GM12878 (cell line): ENCODE results near the gene SEMA4G.

Source experiments
- BHLHE40 ChIP-seq, 2 experiments: fragments of 450-650 bp in 1 of 2; IDR thresholded peaks; 2 replicates each; pipeline ENCODE4 v1.6.1; 2011 to 2017; ENCODE audit warnings: low read depth in 2 of 2, borderline replicate concordance in 1 of 2, improper control_type of control experiment in 1 of 2, low read length in 1 of 2, mild to moderate bottlenecking in 1 of 2
- CTCF ChIP-seq, 3 experiments: IDR thresholded peaks in 2 of 3; conservative IDR thresholded peaks in 1 of 3; 2 replicates each; pipeline ENCODE4 v1.5.1; 2011; ENCODE audit warnings: low read depth in 3 of 3, low read length in 3 of 3, mild to moderate bottlenecking in 3 of 3, control low read depth in 2 of 3, moderate library complexity in 2 of 3, inconsistent platforms in 1 of 3, mixed read lengths in 1 of 3; ENCODE audit not compliant: control insufficient read depth in 2 of 3, insufficient read depth in 1 of 3; ENCODE audit errors: extremely low read depth in 1 of 3
- EGR1 ChIP-seq, 2 experiments: IDR thresholded peaks; 1 replicate in 1 of 2; 2 replicates in 1 of 2; pipeline ENCODE4 v1.6.1; 2011 to 2012; ENCODE audit warnings: low read depth in 2 of 2, low read length in 2 of 2, borderline replicate concordance in 1 of 2, mild to moderate bottlenecking in 1 of 2, moderate library complexity in 1 of 2
- NR2C1 ChIP-seq: fragments of 450-650 bp; IDR thresholded peaks from 2 replicates; pipeline ENCODE4 v1.6.1; 2017; ENCODE audit warnings: antibody characterized with exemption, mild to moderate bottlenecking, moderate library complexity
- POLR2A ChIP-seq: IDR thresholded peaks from 2 replicates; pipeline ENCODE4 v1.6.1; 2011; ENCODE audit warnings: low read depth, mild to moderate bottlenecking, low read length
- ZBTB33 ChIP-seq: fragments of 450-650 bp; IDR thresholded peaks from 2 replicates; pipeline ENCODE4 v1.6.1; 2017; ENCODE audit warnings: mild to moderate bottlenecking
- ZZZ3 ChIP-seq: IDR thresholded peaks from 2 replicates; pipeline ENCODE4 v1.6.1; 2011; ENCODE audit warnings: low read depth; ENCODE audit not compliant: control insufficient read depth, insufficient read length

GRCh38 chr10:100923580-100923979, 45.7 kb upstream of the SEMA4G start:
- TF ChIP-seq EGR1 (IDR thresholded peaks at IDR 0.05; ENCODE audit: borderline replicate concordance in 1 of 2, low read depth in 2 of 2, low read length in 2 of 2) (no peak), NR2C1 (no peak), ZBTB33 (no peak), BHLHE40 (IDR thresholded peaks at IDR 0.05; ENCODE audit: borderline replicate concordance in 1 of 2, low read depth in 2 of 2, low read length in 1 of 2) (no peak), POLR2A (no peak), CTCF (IDR thresholded peaks at IDR 0.05 in 2 of 3, conservative IDR thresholded peaks at IDR 0.05 in 1 of 3; ENCODE audit: control insufficient read depth in 2 of 3, extremely low read depth in 1 of 3, insufficient read depth in 1 of 3, low read depth in 3 of 3, low read length in 3 of 3) (no peak), ZZZ3 (no peak)
